Suppressor macrophage treated with lipopolysaccharide for 1 hour (primary cell): Measurements from ENCODE around the gene IL2RA.
"Not testable (repeated sequence)": the region's sequence is repeated elsewhere in the genome, so short reads cannot be mapped to it uniquely, and the experiment has no call there.

ENCODE experiments used
- DNase-seq, 3 donors: peaks; one replicate each; pipeline ENCODE4 v3.0.0-alpha.2; 2020 to 2022

Gene IL2RA

GRCh38 chr10:5977471-5978229 lies 84.5 kb downstream of the IL2RA start, which contains the start of gene IL15RA:
TSS of gene IL15RA (minus strand) at chr10:5977543. CDS start at chr10:5977492, 51 bp downstream.
- DNase-seq, result peak; percentile 94 to 98 (median 97)

DNA sequence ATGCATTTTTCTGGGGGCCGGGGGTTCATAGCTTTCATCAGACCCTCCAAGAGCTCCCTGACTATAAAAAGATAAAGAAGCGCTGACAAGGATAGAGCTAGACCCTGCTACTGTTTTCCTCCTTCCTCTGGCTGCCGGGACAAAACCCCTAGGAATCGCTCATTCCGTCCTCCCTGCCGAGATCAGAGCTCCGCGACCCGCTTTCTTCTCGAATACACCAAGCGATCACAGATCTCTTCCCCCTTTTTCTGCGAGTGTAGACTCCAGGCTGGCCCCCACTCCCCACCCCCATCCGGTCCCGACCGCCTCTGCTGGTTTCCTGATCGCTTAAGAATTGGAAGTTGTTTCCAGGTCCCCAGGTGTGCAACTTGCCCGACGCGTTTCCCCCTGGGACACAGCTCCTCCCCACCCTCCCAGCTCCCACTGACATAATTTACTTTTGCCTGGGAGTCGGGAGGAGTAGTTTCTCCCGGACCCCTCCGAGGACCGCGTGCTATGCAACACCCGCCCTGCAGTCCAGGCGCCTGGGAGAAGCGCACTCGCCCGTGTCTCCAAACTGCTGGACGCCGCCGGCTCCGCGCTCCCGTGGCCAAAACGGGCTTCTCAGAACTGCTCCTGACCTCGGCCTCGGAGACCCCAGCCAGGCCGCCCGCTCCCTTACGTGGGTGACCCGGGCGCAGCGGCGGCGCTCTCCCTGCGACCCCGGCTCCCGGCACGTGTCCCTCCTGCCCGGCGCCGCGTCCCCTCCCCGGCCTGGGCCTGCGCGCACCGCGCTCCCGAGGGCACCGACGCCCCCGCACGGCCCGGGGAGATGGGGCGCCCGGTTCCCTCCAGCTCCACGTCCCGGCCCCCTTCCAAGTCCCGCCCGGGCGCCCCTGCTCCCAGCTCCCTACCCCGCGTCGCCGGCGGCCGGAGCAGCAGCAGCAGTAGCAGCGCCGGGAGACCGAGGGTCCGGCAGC lies 85.4 kb downstream of the IL2RA start:
- DNase-seq, result peak; percentile 49 to 83 (median 52)

DNA sequence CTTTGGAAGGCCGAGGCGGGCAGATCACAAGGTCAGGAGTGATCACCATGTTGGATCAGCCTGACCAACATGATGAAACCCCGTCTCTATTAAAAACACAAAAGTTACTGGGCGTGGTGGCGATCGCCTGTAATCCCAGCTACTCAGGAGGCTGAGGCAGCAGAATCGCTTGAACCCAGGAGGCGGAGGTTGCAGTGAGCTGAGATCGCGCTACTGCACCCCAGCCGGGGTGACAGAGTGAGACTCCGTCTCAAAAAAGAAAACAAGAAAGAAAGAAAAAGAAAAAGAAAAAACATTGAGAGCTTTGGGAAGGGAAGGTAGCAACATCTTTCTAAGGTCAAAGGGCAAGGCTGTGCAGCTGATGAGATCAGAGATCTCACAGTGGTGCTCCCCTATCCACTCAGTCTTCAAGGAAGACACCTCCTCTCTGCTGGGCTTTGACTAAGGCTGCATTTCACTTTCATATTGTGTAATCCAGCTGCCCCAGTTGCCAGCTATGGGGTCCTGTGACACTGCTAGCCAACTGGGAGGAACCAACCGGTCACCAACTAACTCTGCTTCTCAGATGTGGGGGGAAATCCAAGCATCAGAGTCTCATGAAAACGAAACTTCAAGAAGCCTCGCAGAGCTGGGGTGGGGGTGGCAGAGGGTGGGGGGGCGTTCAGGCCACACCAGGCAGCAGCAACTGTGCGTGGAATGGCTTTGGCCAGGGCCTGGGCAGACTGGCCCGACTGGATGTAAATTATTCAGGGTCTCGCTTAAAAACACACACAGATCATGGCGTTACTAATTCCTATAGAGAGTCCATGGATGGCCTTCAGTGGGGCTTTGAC lies 86.3 kb downstream of the IL2RA start:
- peak; percentile 94 to 99 (median 95) for DNase-seq

- DNase-seq, result no peak
Measured at GRCh38 chr10:5973069-5973468, 89.1 kb downstream of the IL2RA start.

DNA sequence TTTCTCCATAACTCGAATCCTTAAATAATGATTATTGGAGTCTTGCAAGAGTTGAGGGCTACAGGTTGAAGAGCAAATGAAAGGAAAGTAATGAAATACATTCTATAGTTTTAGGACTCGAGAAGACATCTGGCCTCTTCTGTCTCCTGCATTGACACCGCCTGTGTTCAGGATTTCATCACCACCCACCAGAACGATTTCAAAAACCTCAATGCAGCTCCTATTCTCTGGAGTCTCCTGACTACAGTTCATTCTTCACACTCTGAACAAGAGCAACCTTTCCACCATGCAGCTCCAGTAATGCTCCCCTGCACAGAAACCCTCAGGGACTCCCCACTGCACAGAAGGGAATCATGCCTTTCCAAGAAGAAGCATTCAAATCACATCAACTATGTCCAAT lies 90.3 kb downstream of the IL2RA start:
- DNase-seq, result peak in 2 of 3 donors; percentile 16 to 28

DNA sequence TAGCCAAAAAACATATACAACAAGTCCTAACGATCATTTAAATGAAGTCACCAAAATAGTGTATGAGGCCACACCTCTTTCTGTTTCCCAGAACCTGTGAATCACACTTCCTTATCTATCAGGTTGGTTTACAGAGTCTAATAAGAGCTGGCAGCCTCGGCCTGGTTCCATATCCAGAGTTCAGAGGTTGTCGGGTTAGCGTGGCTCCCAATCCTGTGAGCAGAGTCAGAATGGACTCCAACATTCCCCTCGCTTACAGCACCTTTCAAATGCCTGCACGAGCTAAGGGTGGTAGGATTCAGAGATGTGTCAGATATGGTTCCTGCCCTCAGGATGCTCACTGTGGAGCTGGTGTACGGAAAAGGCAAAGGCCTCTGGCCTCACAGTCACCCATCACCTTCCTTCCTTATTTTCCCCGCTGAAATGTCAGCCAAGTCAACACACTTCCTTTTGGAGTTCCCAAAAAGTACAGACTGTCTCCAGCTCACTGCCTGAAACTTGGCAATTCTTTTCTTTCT lies 90.8 kb downstream of the IL2RA start:
- DNase-seq, result peak; percentile 66 to 75 (median 69)

DNA sequence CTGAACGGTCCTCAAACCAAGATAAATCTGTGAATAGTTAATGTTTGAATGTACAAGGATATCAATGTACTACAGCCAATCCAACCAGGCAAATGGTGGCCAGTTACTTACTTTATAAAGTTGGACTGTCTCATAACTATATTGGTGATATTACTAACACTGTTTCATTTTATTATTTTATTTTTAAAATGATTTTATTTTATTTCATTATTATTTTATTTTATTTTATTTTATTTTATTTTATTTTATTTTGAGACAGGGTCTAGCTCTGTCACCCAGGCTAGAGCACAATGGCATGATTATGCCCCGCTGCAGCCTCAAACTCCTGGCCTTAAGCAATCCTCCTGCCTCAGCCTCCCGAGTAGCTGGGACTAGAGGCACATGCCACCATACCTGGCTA lies 91.6 kb downstream of the IL2RA start:
- DNase-seq, result no peak

DNA sequence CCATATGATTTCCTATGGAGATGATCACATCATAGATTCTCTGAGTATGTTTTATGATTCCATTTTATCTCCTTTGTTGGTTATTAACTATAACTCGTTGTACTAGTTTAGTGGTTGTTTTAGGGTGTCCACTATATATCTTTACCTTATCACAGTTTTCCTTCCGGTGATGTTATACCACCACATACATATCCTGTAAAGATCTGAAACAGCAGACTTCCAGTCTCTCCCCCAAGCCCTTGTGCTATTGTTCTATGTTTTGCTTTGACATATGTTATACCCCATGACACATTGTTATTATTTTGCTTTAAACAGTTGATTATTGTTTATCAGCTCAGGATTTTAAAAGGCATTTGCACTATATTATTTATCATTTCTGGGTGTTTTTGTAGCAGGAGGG lies 92.1 kb downstream of the IL2RA start:
- DNase-seq, result no peak

- no peak for DNase-seq
Measured at GRCh38 chr10:5968681-5969453, 93.3 kb downstream of the IL2RA start.

GRCh38 chr10:5968037-5968680 lies 94.0 kb downstream of the IL2RA start:
- DNase-seq, result no peak

DNA sequence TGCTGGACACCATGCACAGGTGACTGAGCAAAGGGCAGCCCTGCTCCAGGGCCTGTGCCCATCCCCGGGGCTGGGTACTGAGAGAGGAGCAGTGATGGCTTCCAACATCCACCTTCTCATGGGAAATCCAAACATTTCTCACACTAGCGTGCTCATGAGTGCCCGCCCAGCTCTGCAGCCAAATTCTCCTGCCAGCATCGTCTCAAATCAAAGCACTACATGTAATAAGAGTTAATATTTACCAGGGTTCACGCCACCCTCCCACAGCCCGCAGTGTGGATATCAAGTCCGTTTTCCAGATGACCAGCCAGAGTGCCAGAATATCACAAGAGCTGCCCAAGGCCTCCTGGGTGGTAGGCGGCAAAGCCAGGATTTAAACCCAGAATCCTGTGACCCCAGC lies 96.9 kb downstream of the IL2RA start:
- no peak for DNase-seq

- no peak for DNase-seq
Measured at GRCh38 chr10:5964736-5965135, 97.4 kb downstream of the IL2RA start.

- DNase-seq, result no peak
Measured at GRCh38 chr10:5963591-5963990, 98.6 kb downstream of the IL2RA start.

DNA sequence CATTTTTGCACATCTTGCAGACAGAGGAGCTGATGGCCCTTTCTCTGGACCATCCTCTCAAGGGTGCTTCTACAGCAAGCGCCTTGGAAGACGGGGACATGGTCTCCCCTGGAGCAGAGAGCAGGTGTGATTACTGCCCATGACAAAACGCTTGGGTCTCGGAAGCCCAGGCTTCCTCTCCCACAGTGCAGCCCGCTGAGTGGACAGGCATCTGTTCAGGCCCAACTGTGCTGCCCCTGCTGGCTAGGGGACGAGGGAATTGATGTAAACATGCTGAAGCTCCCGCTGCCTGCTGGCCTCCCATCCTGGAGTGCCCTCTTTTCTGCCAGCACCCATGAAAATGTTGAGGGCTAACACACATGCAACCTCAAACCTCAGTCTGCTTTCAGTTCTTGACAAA lies 99.1 kb downstream of the IL2RA start:
- DNase-seq, result no peak

GRCh38 chr10:5962358-5962940 lies 99.7 kb downstream of the IL2RA start:
- not testable (repeated sequence) for DNase-seq

DNA sequence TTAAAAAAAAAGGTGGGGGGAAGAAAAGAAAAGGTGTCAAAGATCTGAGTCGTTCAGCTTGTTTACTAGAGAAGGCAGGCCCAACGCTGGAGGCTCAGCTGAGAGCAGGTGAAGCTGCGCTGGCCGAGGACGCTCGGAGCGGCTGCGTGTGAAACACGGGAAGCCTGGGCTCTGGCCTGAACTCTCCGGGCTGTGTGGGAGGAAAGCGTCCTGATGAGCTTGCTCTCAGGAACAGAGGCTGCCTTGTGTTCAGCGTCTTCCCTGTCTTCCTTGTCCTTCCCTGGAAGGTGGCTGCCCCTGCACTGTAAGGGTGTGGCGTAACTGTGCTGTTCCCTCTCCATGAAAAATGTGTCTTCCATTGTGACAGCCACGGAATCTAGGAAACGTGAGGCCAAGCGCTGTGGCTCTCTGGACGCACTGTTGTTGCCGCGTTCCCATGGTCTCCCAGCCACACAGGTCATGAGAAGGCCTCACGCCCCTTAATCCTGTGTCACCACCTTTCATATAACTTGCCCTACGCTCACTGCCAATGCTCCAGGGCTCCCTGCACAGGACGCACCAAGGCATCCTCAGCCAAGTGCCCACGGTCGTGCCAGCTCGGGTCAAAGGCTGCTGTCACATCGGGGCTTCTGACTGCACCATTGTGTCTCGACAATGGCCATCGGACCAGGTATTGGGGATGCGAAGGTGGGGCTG lies 100.6 kb downstream of the IL2RA start:
- no peak for DNase-seq

- not testable (repeated sequence) for DNase-seq
Measured at GRCh38 chr10:5960973-5961275, 101.2 kb downstream of the IL2RA start.
